Body of pancreas (tissue), 4 donors: ENCODE measurements around the gene TSPAN33.

Experiments
- POLR2A ChIP-seq, 3 donors: fragments of 450-650 bp; IDR thresholded peaks; one replicate each; pipeline ENCODE4 v1.6.1; 2016; ENCODE audit warnings: antibody characterized with exemption in 3 of 3, mild to moderate bottlenecking in 2 of 3
- TF ChIP-seq, protein P1 (sequence below), 7 experiments: fragments of 450-650 bp in 4 of 7; fragments of 200-600 bp in 3 of 7; sonication (generic) in 3 of 7; IDR thresholded peaks; one replicate each; pipeline ENCODE4 v1.5.1; 2016 to 2019; ENCODE audit warnings: antibody characterized with exemption in 7 of 7

DNA sequence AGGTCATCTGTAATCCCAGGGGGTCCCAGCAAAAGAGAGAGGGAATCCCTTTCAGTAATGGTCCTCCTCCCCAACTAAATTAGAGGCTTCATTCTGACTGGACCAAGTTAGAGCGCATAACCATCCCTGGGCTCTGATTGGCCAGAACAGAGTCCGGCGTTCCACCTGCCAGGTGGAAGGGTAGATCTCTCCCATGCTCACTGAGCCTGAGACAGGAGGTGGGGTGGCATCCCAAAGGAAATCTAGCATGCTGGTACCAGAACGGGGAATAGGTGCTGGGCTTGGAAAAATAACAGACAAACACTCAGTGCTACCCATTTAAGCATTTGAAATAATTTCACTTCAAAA lies 21.0 kb upstream of the TSPAN33 start:
- no peak for TF ChIP-seq POLR2A (IDR thresholded peaks at IDR 0.05)
- TF ChIP-seq, protein P1, sequence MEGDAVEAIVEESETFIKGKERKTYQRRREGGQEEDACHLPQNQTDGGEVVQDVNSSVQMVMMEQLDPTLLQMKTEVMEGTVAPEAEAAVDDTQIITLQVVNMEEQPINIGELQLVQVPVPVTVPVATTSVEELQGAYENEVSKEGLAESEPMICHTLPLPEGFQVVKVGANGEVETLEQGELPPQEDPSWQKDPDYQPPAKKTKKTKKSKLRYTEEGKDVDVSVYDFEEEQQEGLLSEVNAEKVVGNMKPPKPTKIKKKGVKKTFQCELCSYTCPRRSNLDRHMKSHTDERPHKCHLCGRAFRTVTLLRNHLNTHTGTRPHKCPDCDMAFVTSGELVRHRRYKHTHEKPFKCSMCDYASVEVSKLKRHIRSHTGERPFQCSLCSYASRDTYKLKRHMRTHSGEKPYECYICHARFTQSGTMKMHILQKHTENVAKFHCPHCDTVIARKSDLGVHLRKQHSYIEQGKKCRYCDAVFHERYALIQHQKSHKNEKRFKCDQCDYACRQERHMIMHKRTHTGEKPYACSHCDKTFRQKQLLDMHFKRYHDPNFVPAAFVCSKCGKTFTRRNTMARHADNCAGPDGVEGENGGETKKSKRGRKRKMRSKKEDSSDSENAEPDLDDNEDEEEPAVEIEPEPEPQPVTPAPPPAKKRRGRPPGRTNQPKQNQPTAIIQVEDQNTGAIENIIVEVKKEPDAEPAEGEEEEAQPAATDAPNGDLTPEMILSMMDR (IDR thresholded peaks at IDR 0.05) = no peak
